ENCODE measurements around the gene STK24.

STK24 gene

DNA sequence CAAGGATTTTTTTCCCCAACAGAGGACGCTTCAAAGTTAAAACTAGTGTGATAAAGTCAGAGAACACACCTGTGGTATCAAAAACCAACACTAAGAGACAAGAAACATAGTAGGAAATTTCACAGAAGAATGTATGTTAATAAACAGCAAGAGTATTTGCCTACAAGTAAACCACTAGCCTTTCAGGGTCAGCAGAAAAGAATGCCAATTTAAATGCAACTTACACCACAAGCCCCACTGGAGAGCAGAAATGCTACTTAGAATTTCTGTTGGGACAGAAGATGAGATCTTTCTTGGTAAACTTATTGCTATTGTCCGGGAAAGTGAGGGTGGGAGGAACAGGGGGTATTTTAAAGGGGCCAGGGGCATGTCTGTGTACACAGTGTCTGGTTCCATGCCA lies 68.6 kb downstream of the STK24 start:
- DNase-seq = no peak

DNA sequence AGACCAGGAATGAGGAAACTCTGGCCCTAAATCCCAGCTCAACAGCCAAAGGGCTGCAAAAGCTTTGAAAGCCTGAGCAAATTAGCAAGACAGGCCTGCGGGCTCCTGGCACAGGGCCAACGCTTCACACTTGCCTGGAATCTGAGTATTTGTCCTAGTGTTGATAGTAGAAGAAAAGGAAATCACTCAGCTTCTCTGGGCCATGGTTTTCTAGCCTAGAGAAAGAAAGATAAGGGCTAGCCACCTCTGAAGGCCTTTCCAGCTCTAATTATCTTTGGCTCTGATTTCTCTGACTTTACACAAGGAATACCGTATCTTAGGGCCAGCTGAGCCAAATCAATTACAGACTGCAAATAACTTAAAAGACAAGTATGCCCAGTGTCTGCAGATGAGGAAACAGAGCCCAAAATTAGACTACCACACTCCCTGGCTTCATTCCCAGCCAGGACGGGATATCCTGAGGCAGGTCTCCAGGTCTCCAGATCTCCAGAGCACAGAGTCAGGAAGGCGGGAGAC lies 69.6 kb downstream of the STK24 start:
- DNase-seq = no peak

DNA sequence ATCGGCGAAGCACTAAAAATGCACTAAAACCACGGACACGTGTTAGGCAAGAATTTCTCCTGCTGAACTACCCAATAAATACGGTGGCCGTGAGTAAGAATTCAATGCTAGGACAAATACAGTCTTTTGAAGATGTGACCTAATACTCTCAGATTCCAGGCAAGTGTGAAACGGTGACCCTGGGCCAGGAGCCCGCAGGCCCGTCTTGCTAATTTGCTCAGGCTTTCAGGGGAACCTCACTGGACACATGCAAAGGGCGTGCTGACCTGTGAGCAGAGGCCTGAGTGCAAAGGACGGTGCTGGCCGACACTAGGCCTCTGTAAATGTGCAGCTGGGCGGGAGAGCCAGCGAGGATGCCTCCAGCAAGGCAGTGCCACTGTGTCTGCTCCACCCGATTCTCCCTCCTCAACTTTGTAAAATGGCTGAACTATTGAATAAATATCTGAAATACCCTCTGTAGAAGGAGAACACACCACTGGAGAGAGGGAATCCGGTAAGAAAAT lies 70.1 kb downstream of the STK24 start:
- DNase-seq = no peak

DNA sequence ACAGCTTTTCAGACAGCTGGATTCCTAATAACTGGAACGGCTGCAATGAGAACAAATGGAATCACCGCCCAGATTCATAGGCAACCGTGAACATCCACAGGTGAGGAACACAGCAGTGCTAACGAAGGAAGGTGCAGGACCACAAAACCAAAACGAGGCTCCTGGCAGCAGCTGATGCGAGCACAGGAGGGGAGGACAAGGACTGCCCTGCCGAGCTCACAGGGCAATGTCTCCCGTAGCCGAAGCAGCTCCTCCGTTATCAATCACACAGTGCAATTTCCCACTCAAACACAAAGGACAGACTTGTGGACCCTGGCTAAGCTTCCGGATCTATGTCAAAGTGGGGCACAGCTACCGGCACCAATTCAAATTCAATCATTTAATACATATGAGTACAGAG lies 70.6 kb downstream of the STK24 start:
- no peak for DNase-seq

DNA sequence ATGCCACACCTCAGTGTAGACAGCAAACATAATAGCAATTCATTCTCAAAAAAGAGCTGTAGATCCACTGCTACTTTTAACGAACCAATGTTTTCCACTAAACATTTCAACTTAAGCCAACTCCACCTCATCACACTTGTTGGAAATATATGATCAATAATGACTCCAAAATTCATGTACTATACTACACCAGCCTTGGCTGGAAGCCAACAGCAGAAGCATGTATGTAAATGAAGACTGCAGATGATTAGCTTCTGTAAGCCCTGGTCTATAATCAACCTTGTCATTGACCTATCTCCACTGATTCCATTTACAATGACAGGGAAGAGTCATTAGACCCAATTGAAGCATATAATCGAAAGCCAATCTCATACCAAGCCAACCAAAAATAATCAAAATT lies 71.7 kb downstream of the STK24 start:
- no peak for DNase-seq

DNA sequence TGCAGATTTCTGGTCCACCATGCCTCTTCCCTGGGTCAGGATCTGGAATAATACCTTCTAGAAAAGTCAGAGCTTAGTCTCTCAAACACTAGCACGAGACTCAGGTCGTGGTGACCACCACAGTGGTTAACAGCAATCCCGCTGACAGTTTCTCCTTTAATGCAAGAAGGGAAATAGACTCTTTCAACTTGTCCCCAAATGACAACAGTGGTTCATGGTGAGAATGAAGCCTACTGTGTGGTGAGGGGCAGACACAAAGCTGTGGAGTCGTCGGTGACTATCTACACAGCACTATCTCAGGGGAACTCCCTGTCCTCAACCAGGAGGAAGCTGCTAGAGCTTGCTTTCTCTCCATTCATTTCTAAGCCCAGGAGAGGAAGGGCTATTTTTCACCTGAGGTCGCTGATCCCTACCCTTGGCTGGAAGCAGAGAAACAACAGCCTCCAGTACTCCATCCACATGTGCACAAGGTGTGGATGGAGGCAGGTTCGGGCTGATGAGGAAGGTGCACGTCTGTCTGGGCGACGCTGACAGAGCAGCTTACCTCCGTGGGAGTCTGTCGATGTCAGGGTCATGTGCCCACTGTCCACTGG lies 72.4 kb downstream of the STK24 start:
- DNase-seq = peak in 1 of 2 donors; percentile 18

DNA sequence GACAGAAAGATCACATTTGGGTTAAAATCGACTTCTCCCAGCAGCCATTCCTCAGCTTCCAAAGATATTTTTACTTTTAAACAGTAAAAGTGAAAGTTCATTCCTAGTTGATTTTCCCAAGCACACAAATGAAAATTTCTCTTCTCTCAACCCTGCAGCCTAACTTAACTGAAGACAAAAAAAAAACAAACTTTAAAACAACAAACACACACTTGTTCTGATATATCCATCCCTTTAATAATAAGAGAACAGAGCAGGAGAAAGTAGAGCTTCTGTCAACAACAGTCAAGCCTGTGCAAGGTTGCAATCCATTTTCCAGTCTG lies 72.9 kb downstream of the STK24 start:
- no peak for DNase-seq

DNA sequence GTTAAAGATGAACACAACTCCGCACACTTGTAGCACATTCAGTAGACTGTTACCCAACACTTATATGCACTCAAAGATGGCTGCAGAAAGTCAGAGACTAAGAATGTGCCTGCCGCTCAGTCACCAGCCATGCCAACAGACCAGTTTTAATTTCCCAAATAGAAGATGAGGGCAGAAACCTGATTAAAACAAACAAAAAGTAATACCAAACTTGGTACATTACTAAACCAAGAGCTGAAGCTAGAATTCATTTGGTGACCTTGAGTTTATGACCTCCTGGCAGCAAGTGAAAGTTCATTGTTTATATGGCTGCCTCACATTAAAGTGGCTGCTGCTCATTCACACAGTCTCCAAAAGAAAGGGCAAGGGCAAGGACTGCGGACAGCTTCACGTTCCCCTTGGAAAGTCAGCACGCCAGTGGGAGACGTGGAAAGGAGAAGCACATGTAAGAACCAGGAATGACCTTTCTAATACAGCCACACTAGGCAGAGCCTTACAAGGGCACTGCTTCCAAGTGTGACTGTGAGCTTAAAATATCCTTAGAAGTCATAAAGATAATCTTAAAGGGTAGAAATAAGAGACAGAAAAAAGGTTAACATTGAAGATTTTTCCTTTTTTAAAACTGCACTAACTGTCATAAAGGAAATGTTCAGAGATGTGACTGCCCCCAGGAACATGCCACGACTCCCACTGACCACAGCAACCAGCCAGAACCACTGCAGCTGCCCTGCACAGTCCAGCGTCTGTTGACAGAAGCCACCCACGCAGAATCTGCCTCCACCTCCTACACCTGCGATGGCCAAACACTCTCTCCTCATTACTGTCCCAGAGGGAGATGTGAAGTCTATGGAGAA lies 73.5 kb downstream of the STK24 start:
- no peak for DNase-seq

DNA sequence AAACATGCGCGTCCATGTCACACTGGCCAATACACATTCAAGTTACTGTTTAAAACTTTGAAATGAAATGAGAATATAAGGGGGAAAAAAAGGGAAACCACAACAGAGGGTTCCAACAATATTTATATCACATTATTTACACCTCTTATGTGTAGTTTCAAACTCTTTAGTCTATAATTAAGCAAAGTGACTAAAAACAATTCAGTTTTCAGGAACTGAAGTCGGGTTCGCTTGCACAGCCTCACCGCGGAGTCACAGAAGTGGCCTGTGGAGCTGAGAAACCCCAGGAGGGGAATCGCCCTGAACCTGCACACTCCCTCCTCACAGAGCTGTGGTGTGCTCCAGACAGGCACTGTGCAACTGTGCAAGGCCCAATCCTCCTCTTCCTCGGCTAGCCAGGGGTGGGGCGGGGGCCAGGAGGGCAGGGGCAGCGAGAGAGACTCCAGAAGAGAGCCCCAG lies 75.9 kb downstream of the STK24 start:
- DNase-seq = no peak

DNA sequence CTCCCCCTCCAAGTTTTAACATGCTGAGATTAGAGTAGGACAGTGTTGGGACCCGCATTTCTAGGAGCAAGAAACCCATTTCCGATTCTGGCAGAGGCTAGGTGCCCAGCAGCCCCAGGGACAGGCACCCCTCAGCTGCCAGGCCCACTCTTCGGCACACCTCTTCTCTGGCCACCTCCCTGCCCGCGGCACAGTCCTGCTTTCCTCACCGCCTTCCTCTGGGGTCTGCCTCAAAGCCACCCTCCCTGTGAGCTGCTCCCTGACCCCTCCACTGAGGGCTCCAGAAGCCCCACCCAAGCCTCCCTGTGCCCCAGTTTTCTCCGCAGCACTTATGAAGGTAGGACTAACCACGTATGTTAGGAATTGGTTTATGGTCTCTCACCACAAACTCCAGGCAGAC lies 79.9 kb downstream of the STK24 start:
- DNase-seq = no peak

DNA sequence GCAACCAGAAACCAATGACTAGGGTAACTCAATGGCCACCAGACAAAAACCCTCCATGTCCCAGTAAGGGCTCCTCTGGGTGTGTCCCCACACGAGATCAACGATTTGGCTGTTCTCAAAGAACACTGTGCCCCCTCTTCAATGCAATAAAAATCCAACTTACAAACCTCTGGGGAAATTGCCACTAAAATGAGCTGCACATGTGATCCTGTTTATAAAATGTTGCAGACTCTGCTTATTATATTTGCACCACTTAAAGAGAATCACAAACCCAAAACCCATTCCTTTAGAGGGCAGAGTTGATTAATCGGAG lies 80.5 kb downstream of the STK24 start:
- DNase-seq = no peak

DNA sequence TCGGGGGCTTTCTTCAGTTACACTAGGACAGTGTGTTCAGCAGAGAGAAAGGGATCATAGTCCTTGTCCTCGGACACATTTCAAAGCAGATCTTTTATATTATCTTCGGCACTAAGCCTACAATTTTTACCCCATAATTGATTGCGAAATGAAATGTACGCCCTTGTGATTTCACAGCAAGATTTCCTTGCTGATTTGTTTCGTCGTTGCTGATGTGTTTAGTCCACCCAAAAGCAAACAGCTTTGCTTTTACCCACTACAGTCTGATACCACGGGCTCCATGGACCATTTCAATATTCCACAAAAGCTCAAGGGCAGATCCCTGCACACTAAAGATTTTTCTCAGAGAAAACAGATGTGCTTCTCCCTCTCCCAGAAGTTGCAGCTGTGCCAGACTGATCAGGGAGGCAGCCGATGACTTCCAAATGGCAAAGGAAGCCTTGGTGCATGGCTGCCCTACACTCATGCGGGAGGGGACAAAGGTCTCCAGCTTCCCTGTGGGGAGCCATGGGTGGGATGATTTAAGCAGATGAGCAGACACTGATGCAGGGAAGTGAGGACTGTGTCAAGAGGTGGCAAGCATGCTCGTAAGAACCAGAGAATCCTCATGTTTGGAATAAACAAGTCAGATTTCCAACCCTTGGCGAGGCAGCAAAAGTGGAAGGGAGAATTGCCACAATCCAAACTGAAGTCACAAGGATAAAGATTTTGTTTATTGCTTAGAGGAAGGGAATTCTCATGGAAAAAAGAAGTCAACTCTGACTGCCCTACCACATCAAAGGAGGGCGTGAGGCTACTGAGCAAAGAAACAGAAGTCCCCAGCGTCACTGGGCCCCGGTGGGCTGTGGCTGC lies 81.1 kb downstream of the STK24 start:
- DNase-seq = peak; percentile 42

DNA sequence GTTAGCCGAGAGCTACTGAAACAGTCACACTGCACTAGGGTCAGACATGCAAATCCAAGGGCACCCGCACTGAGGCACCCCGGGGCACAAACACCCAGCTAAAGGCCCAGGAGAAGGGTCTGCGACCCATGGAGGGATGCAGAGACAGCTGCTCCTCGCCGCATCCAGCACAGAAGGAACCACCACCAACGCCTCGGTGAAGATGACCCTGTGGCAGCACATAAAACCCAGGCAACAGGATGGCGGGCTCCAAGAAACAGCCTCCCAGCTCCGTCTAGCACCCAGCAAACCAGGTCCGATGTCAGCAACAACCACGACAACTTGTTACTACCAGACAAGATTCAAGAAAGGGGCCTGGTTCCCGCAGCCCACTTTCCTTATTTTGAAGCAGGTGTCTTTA lies 82.1 kb downstream of the STK24 start:
- DNase-seq = no peak

DNA sequence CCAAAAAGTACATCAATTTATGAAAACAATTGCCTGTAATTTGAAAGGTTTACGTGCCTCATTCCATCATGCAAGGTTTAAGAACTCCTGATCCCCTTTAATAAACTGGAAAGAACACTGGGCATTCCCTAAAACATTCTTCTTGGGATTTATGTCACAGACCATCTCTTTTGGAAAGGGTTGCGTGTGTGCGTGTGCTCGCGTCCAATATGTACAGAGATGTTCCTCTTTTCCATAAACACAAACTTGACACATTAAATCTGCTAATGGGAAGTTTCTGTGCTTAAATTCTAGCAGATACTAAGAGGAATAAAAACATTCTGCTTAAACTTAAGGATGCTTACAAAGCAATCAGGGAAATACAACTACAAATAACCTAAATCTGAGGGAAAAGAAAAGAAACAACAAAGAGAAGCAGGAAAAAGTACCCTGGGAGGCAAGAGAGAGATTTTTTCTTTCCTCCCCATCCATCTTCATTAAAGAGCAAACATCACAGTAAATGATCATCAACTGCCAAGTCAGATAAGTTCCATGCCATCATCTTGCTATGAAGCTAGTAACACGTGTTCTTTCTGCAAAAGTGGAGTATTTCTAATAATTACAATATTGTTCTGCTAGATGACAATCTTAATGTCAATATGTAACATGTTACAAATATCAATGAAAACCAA lies 83.7 kb downstream of the STK24 start:
- DNase-seq = peak in 1 of 2 donors; percentile 37

DNA sequence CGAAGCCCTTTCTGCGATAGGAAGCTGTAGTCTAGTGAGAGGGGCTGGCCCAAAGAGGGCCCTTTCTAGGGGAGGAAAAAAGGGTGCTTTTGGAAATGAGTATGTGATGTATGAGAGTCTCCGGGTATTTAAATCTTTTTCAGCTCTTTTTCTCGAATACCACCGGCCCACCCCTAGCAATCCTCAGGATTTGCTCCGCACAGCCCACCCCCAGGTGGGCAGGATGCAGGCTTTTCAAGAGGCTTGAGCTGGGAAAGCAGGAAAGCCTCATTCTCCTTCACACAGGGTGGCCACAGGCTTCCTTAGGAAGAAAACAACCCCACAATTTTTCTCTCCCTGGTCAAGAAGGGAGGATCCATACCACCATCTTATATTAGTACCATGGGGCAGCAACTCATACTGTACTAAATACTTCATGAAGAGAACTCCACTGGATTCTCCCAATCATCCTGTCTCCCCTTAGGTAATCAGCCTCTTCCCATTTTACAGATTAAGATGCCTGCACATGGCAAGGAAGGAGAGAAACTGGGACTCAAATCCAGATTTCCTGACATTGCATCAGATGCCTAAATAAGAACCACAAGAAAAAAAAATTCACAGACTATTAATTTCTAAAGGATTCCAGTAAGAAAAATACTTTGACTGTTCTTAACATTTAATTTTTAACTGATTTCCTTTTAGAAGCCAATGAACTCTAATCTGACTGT lies 84.4 kb downstream of the STK24 start:
- no peak for DNase-seq

DNA sequence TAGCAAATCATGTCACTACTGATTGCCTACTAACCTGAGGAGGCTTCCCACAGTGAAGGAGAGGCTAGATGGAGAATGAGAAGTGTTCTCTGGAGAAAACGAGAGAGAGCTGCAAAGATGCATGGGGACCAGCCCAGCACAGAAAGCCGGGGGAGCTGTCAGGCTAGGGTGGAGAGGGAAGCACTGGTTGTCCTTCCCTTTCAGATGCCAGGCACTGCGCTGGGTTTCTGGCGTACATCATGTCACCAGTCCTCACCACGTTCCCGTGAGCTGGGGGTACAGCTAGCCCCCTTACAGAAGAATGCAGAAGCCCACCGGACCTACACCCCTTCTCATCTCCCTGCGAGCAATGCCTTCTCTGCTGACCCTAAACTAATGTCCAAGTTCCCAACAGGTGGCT lies 86.0 kb downstream of the STK24 start:
- no peak for DNase-seq

DNA sequence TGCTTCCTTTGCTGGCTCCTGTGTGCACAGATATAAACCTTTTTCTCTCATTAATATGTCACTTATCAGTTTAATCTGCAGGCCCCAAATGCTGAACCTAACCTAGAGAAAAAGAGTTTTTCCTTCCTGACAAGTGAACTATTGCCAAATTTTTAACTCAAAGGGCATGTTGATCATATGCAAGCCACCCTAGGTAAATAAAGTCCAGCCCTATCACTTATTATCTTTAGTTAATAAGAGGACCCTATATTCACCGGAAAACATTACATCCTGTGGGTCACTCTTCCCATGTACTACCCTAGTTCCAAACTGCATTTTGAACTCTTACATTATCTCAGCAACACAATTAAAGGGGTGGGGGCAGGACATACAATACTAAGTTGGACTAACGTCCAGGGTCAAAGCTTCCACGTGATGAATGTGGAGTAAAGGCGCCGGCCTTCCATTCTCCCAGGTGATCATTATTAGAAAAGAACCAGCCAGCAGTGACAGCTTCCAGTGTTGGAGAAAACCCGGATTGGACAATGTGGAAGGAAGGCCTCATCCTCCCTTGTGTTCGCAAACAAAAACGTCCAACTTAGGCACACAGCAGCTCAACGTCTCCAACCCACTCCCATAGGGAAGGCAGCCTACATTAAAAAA lies 86.6 kb downstream of the STK24 start:
- no peak for DNase-seq

DNA sequence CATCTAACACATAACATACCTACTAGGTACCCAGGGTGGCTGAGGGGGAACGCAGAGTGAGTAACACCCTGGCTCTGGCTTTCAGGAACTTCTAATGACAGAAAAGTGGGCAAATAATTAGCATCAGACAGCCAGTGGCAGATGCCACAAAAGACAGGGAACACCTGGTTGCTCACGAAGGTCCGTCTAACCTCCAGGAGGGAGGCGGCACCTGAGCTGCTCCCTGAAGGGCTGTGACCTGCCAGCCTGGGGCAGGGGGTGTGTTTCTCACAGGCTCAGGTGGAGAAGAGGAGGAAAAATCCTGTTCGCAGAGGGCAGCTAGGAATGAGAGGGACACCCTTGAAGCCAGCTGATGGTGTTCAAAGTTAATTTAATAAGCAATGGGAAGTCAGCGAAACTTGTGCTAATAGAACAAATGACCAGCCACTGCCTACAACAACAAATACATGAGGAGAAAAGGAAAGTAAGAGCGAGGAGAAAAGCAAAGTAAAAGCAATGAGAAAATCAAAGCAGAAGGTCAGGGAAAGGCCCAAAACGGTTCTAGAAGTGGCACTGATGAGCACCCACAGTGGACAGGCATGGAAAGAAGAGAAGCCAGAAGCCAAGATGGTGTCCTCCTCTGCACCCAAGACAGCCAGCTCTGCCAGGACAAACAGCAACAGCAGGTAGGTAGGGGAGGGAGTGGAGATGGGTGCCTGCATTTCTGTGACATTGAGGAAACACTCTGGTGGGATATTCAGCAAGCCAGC lies 87.3 kb downstream of the STK24 start:
- DNase-seq = no peak

DNA sequence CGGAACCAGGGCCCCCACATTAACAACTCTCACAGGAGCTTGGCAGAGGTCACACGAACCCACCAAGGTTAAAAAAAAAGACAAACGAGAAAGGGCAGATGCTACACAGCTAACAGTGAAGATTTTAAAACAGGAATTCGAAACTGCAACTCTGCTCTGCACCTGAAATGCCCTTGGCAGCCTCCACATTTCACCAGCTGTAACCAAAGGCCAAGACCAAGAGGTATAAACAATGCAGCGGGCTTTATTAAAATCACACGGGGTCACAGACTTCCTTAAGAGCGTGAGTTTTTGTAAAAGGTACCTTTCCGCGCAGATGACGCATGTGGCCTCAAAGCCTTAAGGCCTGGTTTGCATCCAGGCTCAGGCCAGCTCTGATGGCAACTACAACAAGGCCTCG lies 88.2 kb downstream of the STK24 start:
- no peak for DNase-seq

DNA sequence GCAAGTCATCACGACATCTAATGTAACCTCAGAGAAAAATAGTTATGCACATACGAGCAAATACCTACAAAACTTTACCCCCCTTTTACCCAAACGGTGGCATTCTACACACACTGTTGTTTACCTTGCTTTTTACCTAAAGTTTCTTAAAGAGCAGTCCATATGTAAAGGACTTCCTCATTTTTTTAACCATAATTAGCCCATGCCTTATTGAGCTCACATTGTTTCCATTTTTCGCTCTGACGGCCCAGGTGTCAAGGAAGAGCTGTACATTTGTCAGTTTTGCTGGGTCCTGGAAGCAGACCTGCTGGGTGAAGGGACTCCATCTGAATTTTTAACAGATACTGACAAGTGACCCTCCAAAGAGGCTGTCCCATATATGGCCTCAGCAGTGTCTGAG lies 89.4 kb downstream of the STK24 start:
- DNase-seq = no peak

DNA sequence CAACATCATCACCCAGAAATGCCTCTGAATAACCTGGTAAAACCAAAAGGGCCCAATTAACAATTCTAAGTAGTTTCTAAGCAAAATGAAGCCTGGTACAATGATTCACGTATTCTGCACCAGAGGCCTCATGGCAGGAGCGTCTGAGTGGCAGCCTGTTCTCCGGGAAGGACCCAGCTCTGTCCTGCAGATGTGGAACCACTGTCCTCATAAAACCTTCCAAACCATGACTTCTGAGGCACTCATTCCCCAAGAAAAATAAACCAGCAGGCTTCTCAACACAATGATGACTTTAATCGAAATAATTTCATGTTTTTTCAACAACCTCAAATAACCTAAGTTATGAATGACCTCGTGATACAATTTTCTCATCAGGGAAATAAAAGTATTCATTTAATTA lies 89.9 kb downstream of the STK24 start:
- no peak for DNase-seq
